ENCODE data around the gene TDO2.

The TDO2 gene

GRCh38 chr4:155954118-155954685, 50.7 kb downstream of the TDO2 start:
- DNase-seq (ENCODE audit: low spot score): no peak

GRCh38 chr4:155954939-155955338, 51.4 kb downstream of the TDO2 start:
- no peak for DNase-seq (ENCODE audit: low spot score)

DNA sequence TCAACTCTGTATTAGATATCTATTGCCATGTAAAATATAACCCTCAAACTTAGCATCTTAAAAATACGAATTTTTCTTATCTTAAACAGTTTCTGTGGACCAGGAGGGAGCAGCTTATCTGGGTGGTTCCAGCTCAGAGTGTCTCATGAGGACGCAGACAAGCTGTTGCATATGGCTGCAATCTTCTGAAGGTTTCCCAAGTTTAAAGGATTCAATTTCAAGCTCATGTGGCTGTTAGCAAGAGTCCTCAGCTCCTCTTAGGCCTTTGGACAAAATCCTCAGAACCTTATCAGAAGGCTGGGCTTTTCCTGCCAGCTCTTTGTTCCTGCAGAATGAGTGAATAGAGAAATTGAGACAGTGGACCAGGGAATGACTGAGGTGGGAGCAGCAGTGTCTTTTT, 53.0 kb downstream of the TDO2 start:
- DNase-seq (ENCODE audit: low spot score): no peak

DNA sequence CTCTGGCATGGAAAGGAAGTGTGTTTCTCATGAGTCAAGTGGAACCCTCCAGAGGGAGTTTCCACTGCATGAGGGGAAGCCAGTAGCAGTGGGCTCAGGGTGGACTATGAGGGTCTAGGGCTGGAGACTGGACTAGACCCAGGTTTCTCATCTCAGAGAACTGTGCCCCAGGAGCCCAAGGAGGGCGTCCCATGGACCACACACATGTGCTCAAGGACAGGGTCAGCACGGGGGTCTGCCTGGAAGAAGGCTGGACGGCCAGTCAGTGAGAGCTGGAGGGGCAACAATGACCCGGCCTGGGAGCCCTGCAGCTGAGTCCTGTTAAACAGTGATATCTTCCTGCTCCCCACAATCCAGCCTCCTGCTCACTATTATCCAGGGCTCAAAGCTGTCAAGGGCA, 55.9 kb downstream of the TDO2 start:
- no peak for DNase-seq (ENCODE audit: low spot score)

- peak; percentile 48 for DNase-seq (ENCODE audit: low spot score)
Measured at GRCh38 chr4:155960522-155960921, 57.0 kb downstream of the TDO2 start.

GRCh38 chr4:155961575-155961974, 58.1 kb downstream of the TDO2 start:
- no peak for DNase-seq (ENCODE audit: low spot score)

DNA sequence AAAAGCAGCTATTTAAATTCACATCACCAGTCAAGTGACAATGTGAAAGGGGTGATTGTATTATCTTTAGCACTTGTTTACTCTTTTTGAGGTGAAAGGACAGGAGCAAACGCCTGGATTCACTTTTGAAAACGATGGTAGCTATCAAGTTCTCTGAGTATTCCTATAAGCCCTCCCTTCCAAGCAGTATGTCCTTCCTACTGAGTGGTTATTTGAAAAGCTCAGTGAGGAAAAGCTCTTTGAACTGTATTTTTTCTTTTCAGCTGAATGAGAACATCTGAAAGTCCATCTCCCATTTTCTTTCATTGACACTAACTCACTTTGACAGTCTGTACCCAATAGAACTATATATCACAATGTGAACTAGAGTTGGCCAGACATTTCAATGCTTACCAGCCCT, 59.3 kb downstream of the TDO2 start:
- DNase-seq (ENCODE audit: low spot score): no peak

DNA sequence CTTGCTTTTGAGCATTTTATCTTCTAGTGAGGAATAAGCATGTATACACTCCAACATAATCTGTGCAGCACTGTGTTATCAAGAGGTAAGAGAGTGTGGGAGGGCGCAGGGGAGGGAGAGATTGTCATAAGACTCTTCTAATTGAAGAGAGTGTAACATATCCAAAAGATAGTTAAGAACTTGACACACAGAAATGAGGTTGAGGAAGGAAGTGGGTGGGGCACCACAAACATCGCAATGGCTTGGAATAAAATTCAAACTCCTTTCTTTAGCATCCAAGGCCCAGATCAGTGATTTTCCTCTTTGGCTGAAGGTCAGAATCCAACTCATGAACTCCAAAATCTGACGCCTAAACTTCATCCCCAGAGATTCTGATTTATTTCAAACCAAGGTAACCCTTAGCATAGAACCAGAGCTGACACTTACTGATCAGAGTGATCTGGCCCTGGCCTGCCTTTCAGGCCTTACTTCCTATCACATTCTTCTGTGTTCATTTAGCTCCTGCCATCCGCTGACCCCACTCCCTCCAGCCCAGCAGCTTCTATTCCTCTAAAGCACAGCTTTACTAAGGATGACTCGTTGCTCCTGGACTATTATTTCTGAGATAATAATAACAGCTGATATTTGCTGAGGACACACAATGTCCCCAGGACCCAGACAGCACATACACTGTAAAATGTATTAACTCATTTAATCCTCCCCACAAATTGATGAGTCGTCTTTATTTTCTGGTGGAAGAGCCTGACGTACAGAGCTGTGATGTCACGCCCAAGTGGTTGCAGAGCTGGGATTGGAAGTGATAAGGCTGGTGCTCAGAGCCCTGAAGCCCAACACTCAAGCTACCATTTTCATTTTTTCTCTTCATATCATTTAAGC, 60.8 kb downstream of the TDO2 start:
- DNase-seq (ENCODE audit: low spot score): no peak

GRCh38 chr4:155966171-155966570, 62.7 kb downstream of the TDO2 start:
- DNase-seq (ENCODE audit: low spot score): no peak

GRCh38 chr4:155966731-155967395, 63.4 kb downstream of the TDO2 start:
- DNase-seq (ENCODE audit: low spot score): peak; percentile 24
